H9 (cell line): ENCODE results near the gene OTP. TPM values are rescaled to one million over a fixed set of nuclear protein-coding genes. Genes with fewer than 3 reads are reported as not detected.

ENCODE experiments used
- DNase-seq: peaks from one replicate; pipeline ENCODE4 v3.0.0-alpha.2; 2017
- H2AFZ ChIP-seq: one replicate; pipeline ENCODE4 v1.6.1; 2013; ENCODE audit warnings: mild to moderate bottlenecking, low read length, control low read depth, moderate library complexity
- H2AK5ac ChIP-seq: 2 replicates; pipeline ENCODE4 v1.6.1; 2013; ENCODE audit warnings: low read length, control low read depth, mixed read lengths; ENCODE audit not compliant: insufficient read length
- H2BK120ac ChIP-seq: one replicate; pipeline ENCODE4 v1.6.1; 2013; ENCODE audit warnings: low read depth, mild to moderate bottlenecking, low read length, control low read depth, inconsistent platforms; ENCODE audit not compliant: poor library complexity, severe bottlenecking
- H2BK12ac ChIP-seq: 2 replicates; pipeline ENCODE4 v1.6.1; 2013; ENCODE audit warnings: low read length, control low read depth, mixed read lengths, low read depth; ENCODE audit not compliant: insufficient read length
- H2BK15ac ChIP-seq: 2 replicates; pipeline ENCODE4 v1.6.1; 2013; ENCODE audit warnings: low read depth, low read length, control low read depth
- H2BK20ac ChIP-seq: one replicate; pipeline ENCODE4 v1.6.1; 2013; ENCODE audit warnings: low read depth, mild to moderate bottlenecking, low read length, control low read depth, inconsistent platforms; ENCODE audit not compliant: poor library complexity, severe bottlenecking
- H2BK5ac ChIP-seq: 2 replicates; pipeline ENCODE4 v1.6.1; 2013; ENCODE audit warnings: low read length, control low read depth, mixed read lengths; ENCODE audit not compliant: insufficient read length
- H3K14ac ChIP-seq: 2 replicates; pipeline ENCODE4 v1.6.1; 2013; ENCODE audit warnings: low read length, control low read depth; ENCODE audit not compliant: insufficient read depth
- H3K18ac ChIP-seq: 2 replicates; pipeline ENCODE4 v1.6.1; 2013; ENCODE audit warnings: low read depth, mild to moderate bottlenecking, mixed read lengths, low read length, control low read depth; ENCODE audit not compliant: insufficient read length
- H3K23ac ChIP-seq: 2 replicates; pipeline ENCODE4 v1.6.1; 2013; ENCODE audit warnings: low read length, control low read depth, mixed read lengths, low read depth; ENCODE audit not compliant: insufficient read length
- H3K23me2 ChIP-seq: 2 replicates; pipeline ENCODE4 v1.6.1; 2013; ENCODE audit warnings: low read depth, mild to moderate bottlenecking, mixed read lengths, low read length, control low read depth; ENCODE audit not compliant: insufficient read length, poor library complexity, severe bottlenecking
- H3K27ac ChIP-seq: 2 replicates; pipeline ENCODE4 v1.5.1; 2013; ENCODE audit warnings: low read length, control low read depth, mixed read lengths, low read depth; ENCODE audit not compliant: insufficient read length
- H3K27me3 ChIP-seq: 2 replicates; pipeline ENCODE4 v1.6.1; 2013; ENCODE audit warnings: low read length, control low read depth, inconsistent platforms; ENCODE audit not compliant: insufficient read depth
- H3K4ac ChIP-seq: 2 replicates; pipeline ENCODE4 v1.6.1; 2013; ENCODE audit warnings: low read depth, mild to moderate bottlenecking, control low read depth, inconsistent platforms, low read length, moderate library complexity
- H3K4me1 ChIP-seq: 2 replicates; pipeline ENCODE4 v1.6.1; 2013; ENCODE audit warnings: low read length, control low read depth, inconsistent platforms; ENCODE audit not compliant: insufficient read depth
- H3K4me2 ChIP-seq: 2 replicates; pipeline ENCODE4 v1.6.1; 2013; ENCODE audit warnings: low read length, control low read depth, mixed read lengths; ENCODE audit not compliant: insufficient read length, insufficient read depth
- H3K56ac ChIP-seq: 2 replicates; pipeline ENCODE4 v1.6.1; 2013; ENCODE audit warnings: low read depth, mild to moderate bottlenecking, mixed read lengths, low read length, control low read depth; ENCODE audit not compliant: insufficient read length
- H3K79me1 ChIP-seq: 2 replicates; pipeline ENCODE4 v1.6.1; 2013; ENCODE audit warnings: low read depth, mild to moderate bottlenecking, moderate library complexity, low read length, control low read depth, inconsistent platforms; ENCODE audit not compliant: insufficient read depth, poor library complexity, severe bottlenecking
- H3K79me2 ChIP-seq: 2 replicates; pipeline ENCODE4 v1.6.1; 2013; ENCODE audit warnings: low read length, control low read depth, inconsistent platforms; ENCODE audit not compliant: insufficient read depth
- H3K9ac ChIP-seq: 2 replicates; pipeline ENCODE4 v1.6.1; 2013; ENCODE audit warnings: low read length, control low read depth, mixed read lengths; ENCODE audit not compliant: insufficient read length; ENCODE audit errors: extremely low read depth
- H3K9me3 ChIP-seq: one replicate; pipeline ENCODE4 v1.6.1; 2013; ENCODE audit warnings: low read depth, low read length, inconsistent platforms; ENCODE audit not compliant: control insufficient read depth
- H3T11ph ChIP-seq: one replicate; pipeline ENCODE4 v1.6.1; 2013; ENCODE audit warnings: mild to moderate bottlenecking, low read length, control low read depth, inconsistent platforms
- H4K20me1 ChIP-seq: one replicate; pipeline ENCODE4 v1.6.1; 2013; ENCODE audit not compliant: control insufficient read depth, insufficient read length, insufficient read depth
- H4K5ac ChIP-seq: 2 replicates; pipeline ENCODE4 v1.6.1; 2013; ENCODE audit warnings: low read depth, mild to moderate bottlenecking, mixed read lengths, low read length, control low read depth; ENCODE audit not compliant: insufficient read length
- H4K8ac ChIP-seq: replicated peaks from 2 replicates; pipeline ENCODE4 v1.6.1; 2013; ENCODE audit warnings: low read length, control low read depth, mixed read lengths, low read depth; ENCODE audit not compliant: insufficient read length
- H4K91ac ChIP-seq: 2 replicates; pipeline ENCODE4 v1.6.1; 2013; ENCODE audit warnings: low read depth, mild to moderate bottlenecking, moderate library complexity, mixed read lengths, low read length, control low read depth; ENCODE audit not compliant: insufficient read length
- H3K27ac Mint-ChIP-seq, 3 experiments: 2 replicates in 2 of 3; 3 replicates in 1 of 3; pipeline ENCODE4 v1.8.0; 2020 to 2021; ENCODE audit warnings: mixed read lengths in 3 of 3, mild to moderate bottlenecking in 1 of 3, moderate library complexity in 1 of 3
- H3K27me3 Mint-ChIP-seq: 2 replicates; pipeline ENCODE4 v1.8.0; 2021; ENCODE audit warnings: low read depth, mild to moderate bottlenecking, moderate library complexity, mixed read lengths
- H3K36me3 Mint-ChIP-seq, 3 experiments: 2 replicates in 2 of 3; 3 replicates in 1 of 3; pipeline ENCODE4 v1.8.0; 2020 to 2021; ENCODE audit warnings: low read depth in 3 of 3, mixed read lengths in 3 of 3; ENCODE audit not compliant: insufficient read depth in 1 of 3
- H3K4me1 Mint-ChIP-seq, 2 experiments: 2 replicates each; pipeline ENCODE4 v1.8.0; 2020; ENCODE audit warnings: mixed read lengths in 2 of 2
- H3K4me3 Mint-ChIP-seq, 2 experiments: 2 replicates in 1 of 2; 3 replicates in 1 of 2; pipeline ENCODE4 v1.8.0; 2020 to 2021; ENCODE audit warnings: mild to moderate bottlenecking in 2 of 2, mixed read lengths in 2 of 2, moderate library complexity in 1 of 2
- H3K9me3 Mint-ChIP-seq, 2 experiments: 2 replicates in 1 of 2; 3 replicates in 1 of 2; pipeline ENCODE4 v1.8.0; 2020; ENCODE audit warnings: mild to moderate bottlenecking in 2 of 2, mixed read lengths in 2 of 2, moderate library complexity in 1 of 2
- CTCF ChIP-seq: fragments of 200-600 bp; sonication (generic); conservative IDR thresholded peaks from 3 replicates; pipeline ENCODE4 v1.8.0; 2021; ENCODE audit warnings: antibody characterized with exemption, mild to moderate bottlenecking
- total RNA-seq: library from RNA; stranded (reverse); gene quantifications from 2 replicates; pipeline ENCODE4 v1.2.1, GENCODE V29; 2021

OTP gene
- total RNA-seq, 1 experiment from 2014 or later: not detected

DNA sequence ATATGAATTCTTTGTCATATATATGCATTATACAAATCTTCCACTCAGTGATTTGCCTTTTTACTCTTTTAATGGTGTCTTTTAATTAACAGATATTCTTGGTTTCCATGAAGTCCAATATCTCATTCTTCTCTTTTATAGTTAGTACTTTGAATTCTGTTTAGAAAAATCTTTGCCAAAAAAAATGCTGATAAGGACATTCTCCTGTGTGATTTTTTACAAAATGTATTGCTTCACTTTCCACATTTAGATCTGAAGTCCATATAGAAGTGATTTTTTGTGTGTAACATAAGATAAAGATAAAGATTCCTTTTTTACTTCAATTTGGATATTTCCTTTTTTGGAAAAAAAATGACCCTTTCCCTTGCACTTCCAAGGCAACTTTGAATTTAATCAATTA is 50.3 kb downstream of the OTP start:
- no peaks in the 10 kb centered on the region for H3K27me3 ChIP-seq
- no peak overlapping the region for H3K56ac ChIP-seq
- H3K4me2 ChIP-seq: no peak overlapping the region

More for the DNA sequence above, 50.3 kb downstream of the OTP start:
- Histone ChIP-seq H3K9ac (no peak overlapping the region), H2BK20ac (no peak overlapping the region), H3K79me2 (no peaks in the 10 kb centered on the region), H3K23ac (no peak overlapping the region), H3K79me1 (no peaks in the 10 kb centered on the region), H3K18ac (no peak overlapping the region), H4K8ac (no peak overlapping the region), H2AK5ac (no peak overlapping the region), H3K9me3 (peaks cover 9% of the 10 kb centered on the region), H3T11ph (no peak overlapping the region), H2BK5ac (no peak overlapping the region), H2BK12ac (no peak overlapping the region), H3K14ac (no peak overlapping the region), H2BK120ac (no peak overlapping the region), H3K23me2 (no peaks in the 10 kb centered on the region), H4K5ac (no peak overlapping the region), H4K20me1 (no peaks in the 10 kb centered on the region), H3K4me1 (no peaks in the 10 kb centered on the region), H3K4ac (no peak overlapping the region), H2AFZ (no peak overlapping the region), H2BK15ac (no peak overlapping the region), H3K27ac (no peak overlapping the region), H4K91ac (no peak overlapping the region)
- H3K4me3 Mint-ChIP-seq: no peak overlapping the region
- H3K9me3 Mint-ChIP-seq: peaks cover 10 to 12% of the 10 kb centered on the region in 2 experiments
- DNase-seq: no peak
- H3K4me1 Mint-ChIP-seq: no peaks in the 10 kb centered on the region
- peaks cover 0 to 9% (median 0%) of the 10 kb centered on the region in 3 experiments; a peak in 3 of 7 replicates for H3K36me3 Mint-ChIP-seq
- peaks cover 34% of the 10 kb centered on the region for H3K27me3 Mint-ChIP-seq
- TF ChIP-seq CTCF: no peak
- no peak overlapping the region for H3K27ac Mint-ChIP-seq
